Activated CD8-positive, alpha-beta memory T cell treated with anti-CD3 and anti-CD28 coated beads for 4 hours (primary cell): ENCODE data around the gene VEGFA.

ENCODE experiments used
- DNase-seq, 2 donors: peaks; one replicate each; pipeline ENCODE4 v3.0.0-alpha.2; 2020; ENCODE audit warnings: low read depth in 2 of 2

The VEGFA gene

GRCh38 chr6:43738877-43739641, 31.0 kb upstream of the VEGFA start:
- DNase-seq, result no peak

GRCh38 chr6:43739642-43740091, 30.3 kb upstream of the VEGFA start:
- DNase-seq, result no peak

DNA sequence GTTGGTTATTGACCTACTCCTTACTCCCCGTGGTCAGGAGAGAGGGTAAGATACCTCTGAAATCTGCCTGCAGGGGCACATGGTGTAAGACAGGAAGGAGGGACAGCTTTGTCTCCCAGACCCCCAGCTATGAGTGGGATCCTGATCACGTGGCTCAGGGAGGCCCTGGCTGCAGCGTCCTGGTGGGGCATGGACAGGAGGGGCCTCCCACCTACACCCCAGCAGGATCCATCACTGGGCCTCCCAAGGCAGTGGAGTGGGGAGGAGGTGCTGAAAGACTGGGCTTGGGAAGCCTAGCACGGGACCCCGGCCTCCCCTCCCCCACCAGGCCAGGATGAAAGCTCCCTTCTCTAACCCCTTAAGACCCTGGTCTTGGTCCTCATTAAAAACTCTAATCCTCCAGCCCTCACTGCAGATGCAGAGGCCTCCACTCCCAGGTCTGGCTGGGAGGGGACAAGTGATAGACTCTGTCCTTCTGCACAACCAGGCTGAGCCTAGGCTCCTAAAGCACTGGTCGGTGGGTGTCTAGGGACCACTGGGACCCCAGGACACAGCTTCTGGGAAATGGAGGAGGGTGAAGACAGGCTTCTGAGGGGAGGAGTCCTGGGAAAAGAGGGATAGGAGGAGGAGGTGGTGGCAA, 29.6 kb upstream of the VEGFA start:
- DNase-seq, result no peak

DNA sequence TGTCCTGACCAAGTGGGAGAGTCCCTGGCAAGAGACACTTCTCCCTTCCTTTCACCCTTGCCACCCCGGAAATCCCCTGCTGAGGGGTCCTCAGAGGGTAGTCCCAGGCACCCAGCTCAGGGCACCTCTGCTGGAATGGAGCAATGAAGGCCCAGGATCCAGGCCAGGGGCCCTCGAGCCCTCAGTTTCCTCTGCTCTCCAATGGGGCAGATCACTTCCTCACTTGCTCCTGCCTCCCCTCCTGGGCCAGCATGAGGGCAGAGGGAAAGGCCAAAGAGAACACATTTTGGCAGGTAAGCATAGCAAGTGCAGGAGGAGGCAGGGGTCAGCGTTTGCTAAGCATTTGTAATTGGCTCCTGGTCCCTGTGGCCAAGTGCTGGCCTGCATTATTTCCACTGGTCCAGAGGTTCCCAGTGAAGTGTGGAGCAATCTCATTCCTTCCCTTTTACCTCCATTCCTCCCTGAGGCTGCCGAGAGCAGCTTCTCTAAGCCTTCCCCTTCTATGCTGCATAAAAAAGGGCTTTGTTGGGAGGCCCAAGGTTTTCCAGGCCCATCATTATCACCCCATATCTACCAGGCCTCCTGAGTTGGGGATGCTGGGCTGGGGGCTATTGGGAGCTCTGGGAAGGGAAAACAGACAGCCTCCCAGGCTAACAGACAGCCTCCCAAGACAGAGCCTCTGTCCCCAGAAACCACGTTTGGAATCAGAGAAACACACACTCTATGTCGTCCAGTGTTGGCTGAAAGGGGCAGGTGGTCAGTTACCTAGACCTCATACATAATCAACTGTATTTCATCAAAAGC, 28.8 kb upstream of the VEGFA start:
- no peak for DNase-seq

GRCh38 chr6:43741829-43742228, 28.2 kb upstream of the VEGFA start:
- no peak for DNase-seq

- DNase-seq, result no peak
Measured at GRCh38 chr6:43742285-43742684, 27.7 kb upstream of the VEGFA start.

GRCh38 chr6:43742931-43743632, 26.9 kb upstream of the VEGFA start:
- DNase-seq, result no peak

DNA sequence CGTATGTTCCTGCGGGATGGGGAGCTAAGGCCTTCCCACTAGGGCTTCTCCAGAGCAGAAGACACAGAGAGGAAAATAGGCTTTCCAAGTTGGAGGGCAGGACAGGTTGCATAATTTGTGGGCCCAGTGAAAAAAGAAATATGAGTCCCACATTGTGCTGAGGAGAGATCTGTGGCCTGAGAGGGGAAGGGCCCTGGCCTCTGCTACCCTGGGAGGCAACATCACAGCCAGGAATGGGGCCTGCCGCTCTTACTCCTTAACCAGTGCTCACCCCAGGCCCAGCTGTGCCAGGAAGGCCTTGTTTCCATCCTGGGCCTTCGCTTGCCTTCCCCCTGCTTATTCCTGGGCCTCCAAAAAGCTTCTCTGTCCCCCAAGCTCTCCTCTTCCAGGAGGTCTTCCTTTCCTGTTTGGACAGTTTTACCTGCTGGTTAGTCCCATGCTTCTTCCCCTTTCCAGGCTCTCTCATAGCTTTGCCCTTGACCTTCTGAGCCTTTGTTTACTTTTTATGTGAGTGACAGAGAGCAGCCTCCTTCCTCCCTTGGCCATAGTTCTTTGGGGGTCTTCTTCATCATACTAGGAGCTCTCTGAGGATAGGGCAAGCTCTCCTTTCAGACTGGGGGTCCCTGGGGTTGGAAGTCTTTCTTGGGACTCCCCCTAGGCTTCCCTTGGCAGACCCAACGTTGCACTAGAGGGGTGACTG, 26.2 kb upstream of the VEGFA start:
- no peak for DNase-seq

DNA sequence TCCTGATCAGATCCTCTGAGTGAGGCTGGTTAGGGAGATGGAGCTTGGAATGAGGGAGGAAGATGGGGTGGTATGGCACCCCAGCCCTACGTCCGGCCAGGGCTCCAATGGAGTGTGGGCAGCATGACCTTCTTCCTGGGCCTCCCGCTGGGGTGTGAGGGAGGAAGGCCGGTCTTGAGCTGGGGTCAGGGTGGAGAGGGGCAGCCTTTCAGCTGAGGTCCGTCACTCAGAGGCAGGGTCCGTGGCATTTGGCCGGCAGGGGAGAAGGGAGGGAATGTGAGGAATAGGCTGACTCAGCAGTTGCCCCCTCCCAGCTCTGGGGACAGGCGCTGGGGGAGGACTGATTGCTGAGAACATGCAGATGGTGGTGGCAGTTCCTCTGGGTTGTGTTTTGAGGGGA, 25.5 kb upstream of the VEGFA start:
- no peak for DNase-seq

GRCh38 chr6:43744931-43745727, 24.9 kb upstream of the VEGFA start:
- no peak for DNase-seq

DNA sequence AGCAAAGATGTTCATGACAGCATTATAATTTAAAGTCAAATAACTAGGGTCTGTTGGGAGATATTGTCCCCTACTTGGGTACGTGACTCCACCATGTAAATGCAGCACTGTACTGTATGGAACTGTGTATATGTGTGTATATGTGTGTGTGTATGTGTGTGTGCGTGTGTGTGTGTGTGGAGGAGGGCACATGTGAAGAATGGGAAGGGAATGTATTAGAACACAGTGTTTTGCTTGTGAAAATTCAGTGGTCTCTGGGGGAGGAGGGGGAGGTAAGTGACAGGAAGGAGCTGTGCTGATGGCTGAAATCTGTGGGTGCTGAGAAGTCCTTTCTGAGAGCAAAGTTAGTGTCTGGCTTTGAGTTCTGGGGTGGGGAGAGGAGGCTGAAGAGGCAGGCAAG, 23.9 kb upstream of the VEGFA start:
- no peak for DNase-seq

GRCh38 chr6:43746613-43747102, 23.4 kb upstream of the VEGFA start:
- no peak for DNase-seq

- DNase-seq, result no peak
Measured at GRCh38 chr6:43747784-43748183, 22.2 kb upstream of the VEGFA start.

- DNase-seq, result no peak
Measured at GRCh38 chr6:43748765-43749164, 21.2 kb upstream of the VEGFA start.

GRCh38 chr6:43749461-43749860, 20.6 kb upstream of the VEGFA start:
- DNase-seq, result no peak

GRCh38 chr6:43750622-43751021, 19.4 kb upstream of the VEGFA start:
- no peak for DNase-seq

DNA sequence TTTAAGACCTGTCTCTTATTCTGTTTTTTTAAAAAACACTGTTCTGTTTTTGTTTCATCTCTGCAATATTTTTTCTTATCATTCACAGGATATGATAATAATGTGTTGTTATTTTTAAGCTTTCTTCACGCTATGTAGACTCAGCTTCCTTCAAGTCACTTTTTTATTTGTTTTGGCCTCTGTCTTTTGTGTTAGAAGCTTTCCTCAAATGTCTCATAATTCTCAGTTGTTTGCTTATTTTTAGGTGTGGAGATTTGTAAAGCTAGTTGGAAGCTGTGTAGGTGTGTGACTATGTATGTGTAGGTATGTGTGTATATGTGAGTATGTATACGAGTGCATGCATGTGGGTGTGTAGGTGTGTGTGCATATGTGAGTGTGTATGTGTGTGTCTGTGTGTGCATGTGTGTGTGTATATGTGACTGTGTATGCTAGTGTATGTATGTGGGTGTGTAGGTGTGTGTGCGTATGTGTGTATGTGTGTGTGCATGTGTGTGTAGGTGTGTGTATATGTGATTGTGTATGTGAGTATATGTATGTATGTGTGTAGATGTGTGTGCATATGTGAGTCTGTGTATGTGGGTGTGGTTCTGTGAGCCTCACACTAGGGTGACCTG, 16.3 kb upstream of the VEGFA start:
- no peak for DNase-seq

GRCh38 chr6:43757966-43758616, 11.9 kb upstream of the VEGFA start:
- DNase-seq, result no peak

- no peak for DNase-seq
Measured at GRCh38 chr6:43758617-43759050, 11.4 kb upstream of the VEGFA start.
